Muscle of leg (tissue), 11 donors: ENCODE measurements around the gene GATA5. TPM values are rescaled to one million over a fixed set of nuclear protein-coding genes. Genes with fewer than 3 reads are reported as not detected.

Experiments used
- DNase-seq: peaks from one replicate; pipeline ENCODE4 v3.0.0; 2013
- H3K27ac ChIP-seq: one replicate; pipeline ENCODE4 v1.5.1; 2013; ENCODE audit warnings: mild to moderate bottlenecking, low read length, control low read depth
- H3K27me3 ChIP-seq: one replicate; pipeline ENCODE4 v1.6.1; 2013; ENCODE audit warnings: low read length; ENCODE audit not compliant: control insufficient read depth, insufficient read depth
- H3K36me3 ChIP-seq: one replicate; pipeline ENCODE4 v1.6.1; 2013; ENCODE audit warnings: low read length; ENCODE audit not compliant: control insufficient read depth, insufficient read depth
- H3K4me1 ChIP-seq: one replicate; pipeline ENCODE4 v1.6.1; 2013; ENCODE audit warnings: low read length; ENCODE audit not compliant: control insufficient read depth, insufficient read depth
- H3K4me3 ChIP-seq: one replicate; pipeline ENCODE4 v1.5.1; 2013; ENCODE audit warnings: low read length, control low read depth
- H3K9me3 ChIP-seq: replicated peaks from 2 replicates; pipeline ENCODE4 v1.6.1; 2013; ENCODE audit warnings: low read depth, low read length; ENCODE audit not compliant: control insufficient read depth
- WGBS: methylation state at CpG from one replicate; pipeline ENCODE4 v1.1.5; 2013; ENCODE audit warnings: missing lambda C conversion rate; ENCODE audit not compliant: insufficient coverage; 5-methylcytosine and 5-hydroxymethylcytosine counted together
- polyA plus RNA-seq, 8 donors: library from polyadenylated mRNA; unstranded; fragments of 120-200 nt; gene quantifications; one replicate each; pipeline versions ENCODE4 v1.2.1 to v1.2.3, GENCODE V29; 2013; ENCODE audit warnings: inconsistent platforms in 1 of 8, low replicate concordance in 1 of 8; ENCODE audit not compliant: insufficient read length in 8 of 8, insufficient read depth in 1 of 8
- total RNA-seq: library from RNA; stranded (reverse); fragments of 120-200 nt; gene quantifications from one replicate; pipeline ENCODE4 v1.2.4, GENCODE V29; 2013

Gene GATA5
- total and polyA plus RNA-seq, 9 donors, result 0.06 to 2.5 (median 0.08) TPM; not detected in 4

DNA sequence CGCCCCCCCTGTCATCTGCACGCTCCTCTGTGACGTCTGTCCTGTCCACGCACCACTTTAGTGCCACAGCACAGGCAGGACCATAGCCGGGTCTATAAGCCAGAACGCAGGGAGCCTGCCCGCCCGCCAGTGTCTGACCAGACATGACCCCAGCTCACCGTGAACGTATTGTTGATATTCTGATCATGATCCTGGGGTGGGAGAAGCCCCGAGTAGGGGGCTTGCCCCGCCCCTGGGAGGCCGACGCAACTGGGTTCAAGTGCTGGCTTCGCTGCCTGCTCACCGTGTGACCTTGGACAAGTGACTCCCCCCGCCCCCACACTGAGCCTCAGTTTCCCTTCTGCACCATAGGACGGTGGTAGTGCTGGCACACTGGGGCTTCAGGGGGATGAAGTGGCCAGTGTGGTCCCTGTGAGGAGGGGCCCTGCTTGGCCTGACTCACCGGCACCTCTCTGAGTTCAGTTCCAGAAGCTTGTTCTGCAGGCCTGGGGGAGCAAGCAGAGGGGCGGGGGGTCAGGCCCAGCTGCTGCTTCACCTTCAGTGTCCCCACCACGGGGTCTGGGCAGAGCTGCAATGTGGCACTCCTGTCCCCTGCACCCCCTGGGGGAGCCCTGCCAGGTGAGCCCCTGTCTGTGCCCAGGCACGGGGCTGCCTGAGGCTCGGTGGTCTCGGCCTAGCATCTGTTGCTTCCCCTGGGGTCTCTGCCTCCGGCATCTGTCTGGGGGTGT is 57.6 kb downstream of the GATA5 start:
- DNase-seq, result no peak
- no peaks in the 10 kb centered on the region for H3K9me3 ChIP-seq
- H3K4me3 ChIP-seq, result no peak overlapping the region
- H3K27ac ChIP-seq, result no peak overlapping the region
- H3K4me1 ChIP-seq, result peaks cover 3% of the 10 kb centered on the region
- H3K36me3 ChIP-seq, result no peaks in the 10 kb centered on the region
- 82% methylated on average over 21 of the region's 25 CpGs for WGBS
- H3K27me3 ChIP-seq, result peaks cover 9% of the 10 kb centered on the region

- WGBS, result 79% methylated on average over 25 of the region's 43 CpGs
- H3K27ac ChIP-seq, result no peak overlapping the region
- no peak for DNase-seq
- H3K36me3 ChIP-seq, result no peaks in the 10 kb centered on the region
- peaks cover 3% of the 10 kb centered on the region for H3K4me1 ChIP-seq
- H3K4me3 ChIP-seq, result no peak overlapping the region
- peaks cover 6% of the 10 kb centered on the region for H3K27me3 ChIP-seq
- no peaks in the 10 kb centered on the region for H3K9me3 ChIP-seq
Measured at GRCh38 chr20:62416651-62417637, 58.9 kb downstream of the GATA5 start.

DNA sequence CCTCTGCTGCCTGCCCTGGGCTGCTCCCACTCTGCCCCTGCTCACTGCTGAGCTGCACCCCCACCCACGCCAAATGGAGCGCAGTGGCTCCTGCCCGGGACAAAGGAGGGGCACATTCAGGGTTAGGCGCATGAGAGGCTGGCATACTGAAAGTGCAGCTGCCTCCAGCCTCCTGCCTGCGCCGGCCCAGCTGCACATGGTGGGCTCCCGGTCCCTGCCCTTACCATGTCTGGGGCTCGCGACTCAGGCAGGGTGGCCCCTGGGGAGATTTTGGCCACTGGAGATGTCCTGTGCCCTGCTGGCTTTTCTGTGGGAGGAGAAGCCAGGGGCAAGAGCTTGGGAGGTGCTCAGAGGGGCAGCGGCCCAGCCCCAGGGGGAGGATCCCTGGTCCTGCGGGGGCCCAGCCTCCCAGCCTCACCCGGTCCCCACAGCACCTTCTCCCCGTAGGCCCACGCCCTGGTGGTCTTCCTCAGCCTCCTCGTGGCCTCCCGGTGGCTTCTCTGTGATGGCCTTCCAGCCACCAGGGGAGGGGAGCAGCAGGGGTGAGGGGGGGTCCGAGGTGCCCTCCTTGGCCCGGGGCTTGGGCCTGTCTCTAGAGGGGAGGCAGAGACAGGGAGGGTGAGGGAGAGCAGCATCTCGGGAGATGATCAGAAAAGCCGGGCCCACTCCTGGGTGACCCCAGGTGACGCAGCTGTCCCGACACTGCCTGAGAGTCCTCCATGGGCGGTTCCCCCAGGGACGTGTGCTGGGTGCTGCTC is 60.3 kb downstream of the GATA5 start:
- no peak overlapping the region for H3K4me3 ChIP-seq

GRCh38 chr20:62413896-62414481 is 61.8 kb downstream of the GATA5 start:
- Histone ChIP-seq H3K4me3 (no peak overlapping the region), H3K4me1 (peaks cover 20% of the 10 kb centered on the region), H3K36me3 (no peaks in the 10 kb centered on the region), H3K27me3 (peaks cover 11% of the 10 kb centered on the region), H3K27ac (no peak overlapping the region), H3K9me3 (no peaks in the 10 kb centered on the region)
- no peak for DNase-seq
- 79% methylated on average over 20 of the region's 22 CpGs for WGBS

More for the DNA sequence above, 60.3 kb downstream of the GATA5 start:
- Histone ChIP-seq H3K27me3 (peaks cover 6% of the 10 kb centered on the region), H3K9me3 (no peaks in the 10 kb centered on the region), H3K36me3 (no peaks in the 10 kb centered on the region), H3K4me1 (peaks cover 4% of the 10 kb centered on the region), H3K27ac (no peak overlapping the region)
- no peak for DNase-seq
- 76% methylated on average over 21 of the region's 24 CpGs for WGBS

Other genes starting within 250 kb of the GATA5 start
- gene OSBPL2, start 237.5 kb downstream of the GATA5 start, total RNA-seq, result 33.6 TPM
- 10 to 100 TPM; 21.6 to 29.2 (median 24.7) TPM for gene OSBPL2, start 237.5 kb downstream of the GATA5 start, polyA plus RNA-seq
- 62.2 TPM for gene ADRM1, start 173.0 kb downstream of the GATA5 start, total RNA-seq
- 10 to 100 TPM; 53.6 to 65.6 (median 58.6) TPM for gene ADRM1, start 173.0 kb downstream of the GATA5 start, polyA plus RNA-seq
- gene LAMA5, start 108.7 kb downstream of the GATA5 start, total RNA-seq, result 30.9 TPM
- 100 to 1,000 TPM in 1 of 8 donors, 10 to 100 TPM in 7; 42.4 to 107 (median 78.8) TPM for gene LAMA5, start 108.7 kb downstream of the GATA5 start, polyA plus RNA-seq
- 1,496 TPM for gene RPS21, start 88.9 kb downstream of the GATA5 start, total RNA-seq
- 1,000 to 10,000 TPM; 1,129 to 1,597 (median 1,375) TPM for gene RPS21, start 88.9 kb downstream of the GATA5 start, polyA plus RNA-seq
- gene CABLES2, start 68.7 kb downstream of the GATA5 start, total RNA-seq, result 2.0 TPM
- 1 to 10 TPM; 4.6 to 8.2 (median 5.9) TPM for gene CABLES2, start 68.7 kb downstream of the GATA5 start, polyA plus RNA-seq
- gene RBBP8NL, start 48.5 kb downstream of the GATA5 start, total RNA-seq, result not detected
- gene RBBP8NL, start 48.5 kb downstream of the GATA5 start, polyA plus RNA-seq, result under 1 TPM in 5 of 8 donors, not detected in 3; 0.04 to 0.68 (median 0.11) TPM
- gene SLCO4A1, start 166.5 kb upstream of the GATA5 start, total RNA-seq, result 0.53 TPM
- 1 to 10 TPM in 1 of 8 donors, under 1 TPM in 7; 0.11 to 1.2 (median 0.45) TPM for gene SLCO4A1, start 166.5 kb upstream of the GATA5 start, polyA plus RNA-seq
- 0.04 TPM for gene NTSR1, start 232.8 kb upstream of the GATA5 start, total RNA-seq
- gene NTSR1, start 232.8 kb upstream of the GATA5 start, polyA plus RNA-seq, result under 1 TPM; 0.10 to 0.27 (median 0.18) TPM